H1 (cell line): ENCODE measurements around the gene LLGL2. TPM values are rescaled to one million over a fixed set of nuclear protein-coding genes. Genes with fewer than 3 reads are reported as not detected.

Source experiments
- CTCF ChIA-PET: fragments of 300-600 bp; sonication (Branson Sonifier 250); formaldehyde crosslinking; loops from one replicate; lab custom pipeline; 2021; ENCODE audit not compliant: partially characterized antibody; lab: Charles Lee
- POLR2A ChIA-PET: fragments of 300-600 bp; sonication (Branson Sonifier 250); formaldehyde crosslinking; loops from one replicate; lab custom pipeline; 2021; ENCODE audit warnings: inconsistent platforms; ENCODE audit not compliant: partially characterized antibody; lab: Charles Lee
- DNase-seq, 2 experiments: peaks; one replicate each; pipeline versions ENCODE4 v3.0.0 to v3.0.0-alpha.2; 2010 to 2022; ENCODE audit warnings: low spot score in 2 of 2, low read depth in 1 of 2, mixed read lengths in 1 of 2
- FAIRE-seq: peaks from 2 replicates; lab custom pipeline; 2011; peaks lifted over from hg19 to GRCh38; lab: Jason Lieb, UNC
- H2AFZ ChIP-seq: 2 replicates; pipeline ENCODE4 v1.8.1; 2012; ENCODE audit warnings: low read length, inconsistent platforms
- H2AK5ac ChIP-seq: 2 replicates; pipeline ENCODE4 v1.6.1; 2013; ENCODE audit warnings: low read depth, low read length
- H2BK120ac ChIP-seq: replicated peaks from 2 replicates; pipeline ENCODE3; 2013; ENCODE audit warnings: low read depth, low read length, inconsistent platforms
- H2BK12ac ChIP-seq: 2 replicates; pipeline ENCODE4 v1.6.1; 2013; ENCODE audit warnings: low read depth, low read length
- H2BK15ac ChIP-seq: 2 replicates; pipeline ENCODE4 v1.6.1; 2013; ENCODE audit warnings: low read length
- H2BK20ac ChIP-seq: 2 replicates; pipeline ENCODE4 v1.6.1; 2013; ENCODE audit warnings: low read length
- H2BK5ac ChIP-seq: 2 replicates; pipeline ENCODE4 v1.6.1; 2013; ENCODE audit warnings: low read depth, low read length
- H3K14ac ChIP-seq: 2 replicates; pipeline ENCODE4 v1.6.1; 2013; ENCODE audit warnings: inconsistent platforms; ENCODE audit not compliant: insufficient read length
- H3K18ac ChIP-seq: 2 replicates; pipeline ENCODE4 v1.6.1; 2013; ENCODE audit warnings: low read length; ENCODE audit errors: extremely low read depth
- H3K23ac ChIP-seq: 2 replicates; pipeline ENCODE4 v1.6.1; 2013; ENCODE audit warnings: inconsistent platforms; ENCODE audit not compliant: insufficient read length
- H3K23me2 ChIP-seq: 2 replicates; pipeline ENCODE4 v1.6.1; 2013; ENCODE audit warnings: low read depth, low read length
- H3K27ac ChIP-seq: 2 replicates; pipeline ENCODE4 v1.6.1; 2011; ENCODE audit warnings: low read depth, low read length, inconsistent platforms
- H3K27me3 ChIP-seq, 4 experiments: replicated peaks in 1 of 4; 1 replicate in 1 of 4; 2 replicates in 3 of 4; pipeline versions ENCODE4 v1.6.1 to v1.8.1; 2011 to 2013; ENCODE audit warnings: low read length in 3 of 4, mild to moderate bottlenecking in 3 of 4, inconsistent platforms in 2 of 4, mixed read lengths in 2 of 4, moderate library complexity in 1 of 4; ENCODE audit not compliant: control insufficient read depth in 3 of 4, insufficient read depth in 3 of 4; ENCODE audit errors: extremely low read depth in 1 of 4
- H3K36me3 ChIP-seq, 4 experiments: 2 replicates each; pipeline versions ENCODE4 v1.6.1 to v1.8.1; 2011 to 2013; ENCODE audit warnings: mild to moderate bottlenecking in 4 of 4, low read length in 3 of 4, moderate library complexity in 2 of 4, control low read depth in 1 of 4, inconsistent platforms in 1 of 4; ENCODE audit not compliant: insufficient read depth in 4 of 4, control insufficient read depth in 2 of 4
- H3K4ac ChIP-seq: replicated peaks from 2 replicates; pipeline ENCODE3; 2013; ENCODE audit warnings: low read length, low read depth, mixed read lengths, inconsistent platforms; ENCODE audit not compliant: insufficient read length
- H3K4me1 ChIP-seq, 4 experiments: replicated peaks in 1 of 4; 1 replicate in 1 of 4; 2 replicates in 3 of 4; pipeline versions ENCODE4 v1.6.1 to v1.8.1; 2011 to 2013; ENCODE audit warnings: low read length in 3 of 4, inconsistent platforms in 2 of 4, mixed read lengths in 1 of 4; ENCODE audit not compliant: insufficient read depth in 4 of 4, control insufficient read depth in 3 of 4
- H3K4me2 ChIP-seq, 2 experiments: 2 replicates each; pipeline versions ENCODE4 v1.6.1 to v1.8.1; 2011 to 2013; ENCODE audit warnings: low read depth in 2 of 2, low read length in 2 of 2, control low read depth in 1 of 2, inconsistent platforms in 1 of 2, mild to moderate bottlenecking in 1 of 2; ENCODE audit not compliant: insufficient read depth in 1 of 2
- H3K4me3 ChIP-seq, 4 experiments: fragments of 200-600, 300-600 bp in 1 of 4; sonication (generic), shearing (Covaris generic), sonication (Bioruptor Twin) in 1 of 4; 2 replicates each; pipeline versions ENCODE4 v1.5.1 to v1.8.1; 2011 to 2016; ENCODE audit warnings: low read length in 4 of 4, low read depth in 3 of 4, control low read depth in 2 of 4, inconsistent platforms in 2 of 4, mild to moderate bottlenecking in 2 of 4, mixed read lengths in 1 of 4, moderate library complexity in 1 of 4; ENCODE audit not compliant: insufficient read depth in 2 of 4; ENCODE audit errors: extremely low read depth in 1 of 4
- H3K56ac ChIP-seq: replicated peaks from 2 replicates; pipeline ENCODE3; 2013; ENCODE audit warnings: low read depth, mild to moderate bottlenecking, mixed read lengths, low read length, inconsistent platforms; ENCODE audit not compliant: insufficient read length
- H3K79me1 ChIP-seq: 2 replicates; pipeline ENCODE4 v1.6.1; 2013; ENCODE audit warnings: low read depth, low read length, control low read depth
- H3K79me2 ChIP-seq, 2 experiments: 2 replicates each; pipeline versions ENCODE4 v1.6.1 to v1.8.1; 2012 to 2013; ENCODE audit warnings: low read length in 2 of 2, mild to moderate bottlenecking in 2 of 2, inconsistent platforms in 1 of 2; ENCODE audit not compliant: insufficient read depth in 2 of 2, control insufficient read depth in 1 of 2
- H3K9ac ChIP-seq, 4 experiments: replicated peaks in 1 of 4; 1 replicate in 1 of 4; 2 replicates in 3 of 4; pipeline versions ENCODE4 v1.6.1 to v1.8.1; 2011 to 2013; ENCODE audit warnings: low read depth in 3 of 4, low read length in 3 of 4, control low read depth in 2 of 4, mild to moderate bottlenecking in 2 of 4, moderate library complexity in 2 of 4, inconsistent platforms in 1 of 4; ENCODE audit errors: extremely low read depth in 1 of 4
- H3K9me3 ChIP-seq, 2 experiments: 2 replicates each; pipeline versions ENCODE4 v1.6.1 to v1.8.1; 2012 to 2013; ENCODE audit warnings: mild to moderate bottlenecking in 2 of 2, moderate library complexity in 2 of 2, control low read depth in 1 of 2, inconsistent platforms in 1 of 2, low read depth in 1 of 2, low read length in 1 of 2, mixed read lengths in 1 of 2; ENCODE audit not compliant: insufficient read depth in 2 of 2
- H4K20me1 ChIP-seq, 2 experiments: replicated peaks in 1 of 2; 2 replicates each; pipeline versions ENCODE3 to v1.8.1; 2011 to 2013; ENCODE audit warnings: inconsistent platforms in 2 of 2, low read length in 2 of 2, mild to moderate bottlenecking in 1 of 2; ENCODE audit not compliant: insufficient read depth in 2 of 2, control insufficient read depth in 1 of 2
- H4K5ac ChIP-seq: 2 replicates; pipeline ENCODE4 v1.6.1; 2013; ENCODE audit warnings: low read length, low read depth, mixed read lengths, inconsistent platforms; ENCODE audit not compliant: insufficient read length
- H4K8ac ChIP-seq: 2 replicates; pipeline ENCODE4 v1.8.0; 2013; ENCODE audit warnings: mild to moderate bottlenecking, moderate library complexity, low read length, inconsistent platforms; ENCODE audit not compliant: insufficient read depth; ENCODE audit errors: extremely low read depth
- H4K91ac ChIP-seq: replicated peaks from 2 replicates; pipeline ENCODE3; 2013; ENCODE audit warnings: low read length, mixed read lengths, inconsistent platforms; ENCODE audit not compliant: insufficient read length
- ASH2L ChIP-seq: fragments of 200-600, 300-600 bp; sonication (generic); IDR thresholded peaks from one replicate; pipeline ENCODE4 v1.7.1; 2017; ENCODE audit warnings: low read length
- ATF3 ChIP-seq: IDR thresholded peaks from 2 replicates; pipeline ENCODE4 v1.6.1; 2011; ENCODE audit warnings: low read depth, mild to moderate bottlenecking, low read length; ENCODE audit not compliant: insufficient read depth
- FOSL1 ChIP-seq: IDR thresholded peaks from 2 replicates; pipeline ENCODE4 v1.6.1; 2011; ENCODE audit warnings: mild to moderate bottlenecking, low read depth, low read length, moderate library complexity; ENCODE audit not compliant: insufficient read depth
- GABPA ChIP-seq: IDR thresholded peaks from 2 replicates; pipeline ENCODE4 v1.6.1; 2011; ENCODE audit warnings: mild to moderate bottlenecking, low read length, moderate library complexity, borderline replicate concordance; ENCODE audit not compliant: insufficient read depth
- KDM4A ChIP-seq: IDR thresholded peaks from one replicate; pipeline ENCODE4 v1.7.1; 2012; ENCODE audit warnings: low read depth, mild to moderate bottlenecking, moderate library complexity, low read length, inconsistent platforms; ENCODE audit not compliant: severe bottlenecking
- MAFK ChIP-seq: IDR thresholded peaks from 2 replicates; pipeline ENCODE4 v1.6.1; 2012; ENCODE audit warnings: low read depth, mild to moderate bottlenecking, improper control_type of control experiment, low read length
- RBBP5 ChIP-seq: IDR thresholded peaks from 2 replicates; pipeline ENCODE4 v1.7.1; 2012; ENCODE audit warnings: low read depth, mild to moderate bottlenecking, inconsistent platforms, low read length, moderate library complexity, borderline replicate concordance
- SIN3A ChIP-seq, 2 experiments: IDR thresholded peaks in 1 of 2; conservative IDR thresholded peaks in 1 of 2; 2 replicates each; pipeline ENCODE4 v1.6.1; 2011 to 2012; ENCODE audit warnings: low read length in 2 of 2, improper control_type of control experiment in 1 of 2, low read depth in 1 of 2, mild to moderate bottlenecking in 1 of 2
- SIX5 ChIP-seq: IDR thresholded peaks from 2 replicates; pipeline ENCODE4 v1.6.1; 2011; ENCODE audit warnings: mild to moderate bottlenecking, low read depth, low read length
- SP2 ChIP-seq: IDR thresholded peaks from 2 replicates; pipeline ENCODE4 v1.6.1; 2012; ENCODE audit warnings: mild to moderate bottlenecking, low read length, inconsistent platforms
- SP4 ChIP-seq: IDR thresholded peaks from 2 replicates; pipeline ENCODE4 v1.6.1; 2012; ENCODE audit warnings: low read length, inconsistent platforms
- TAF7 ChIP-seq: optimal IDR thresholded peaks from 2 replicates; pipeline ENCODE3; 2011; ENCODE audit warnings: low read depth, mild to moderate bottlenecking, inconsistent platforms, low read length, moderate library complexity, borderline replicate concordance
- TCF12 ChIP-seq: IDR thresholded peaks from 2 replicates; pipeline ENCODE4 v1.6.1; 2011; ENCODE audit warnings: low read depth, mild to moderate bottlenecking, low read length
- YY1 ChIP-seq: IDR thresholded peaks from 2 replicates; pipeline ENCODE4 v1.6.1; 2011; ENCODE audit warnings: low read depth, mild to moderate bottlenecking, low read length
- WGBS, 2 experiments: shearing (Covaris generic) in 1 of 2; methylation state at CpG; one replicate each; pipeline versions ENCODE4 v1.1.6 to v1.1.7; 2013 to 2015; ENCODE audit warnings: low lambda C conversion rate in 2 of 2, mixed read lengths in 2 of 2, inconsistent platforms in 1 of 2, low coverage in 1 of 2, missing lambda C conversion rate in 1 of 2; ENCODE audit not compliant: insufficient replicate concordance in 2 of 2, insufficient coverage in 1 of 2, insufficient read length in 1 of 2; ENCODE audit errors: extremely low coverage in 1 of 2, missing lambda C conversion rate in 1 of 2; 5-methylcytosine and 5-hydroxymethylcytosine counted together
- polyA plus RNA-seq, 7 experiments: library from polyadenylated mRNA; depleted of rRNA in 3 of 7; stranded (reverse) in 5 of 7; unstranded in 2 of 7; fragments of >200 nt in 5 of 7; fragments of 200-250 nt in 2 of 7; gene quantifications; 1 replicate in 5 of 7; 2 replicates in 1 of 7; 4 replicates in 1 of 7; pipeline versions ENCODE4 v1.2.1 to v1.2.3, GENCODE V29; 2011 to 2013; ENCODE audit warnings: missing spikeins in 2 of 7, mixed read lengths in 2 of 7
- total RNA-seq: library from RNA; stranded (reverse); fragmentation: NEBNext Ultra II Directional; extraction: Animal tissue kit (Norgen Biotek cat#: 25700); gene quantifications from 2 replicates; pipeline ENCODE4 v1.2.1, GENCODE V29; 2021

LLGL2 gene
- total and polyA plus RNA-seq, 2 of the 8 experiments (the other 6 are each of a cell fraction or from before 2014, with no cell fraction given), result 64.5 to 77.1 TPM

- no peak overlapping the region for H3K27ac ChIP-seq
- H3K9me3 ChIP-seq, result no peaks in the 10 kb centered on the region
- H3K14ac ChIP-seq, result no peak overlapping the region
- H4K91ac ChIP-seq, result no peak overlapping the region
- peaks cover 0 to 14% (median 8%) of the 10 kb centered on the region in 4 experiments; a peak in 6 of 7 replicates for H3K4me1 ChIP-seq
- no peak overlapping the region for H4K8ac ChIP-seq
- H3K9ac ChIP-seq, result no peak overlapping the region
- no peak overlapping the region for H2BK20ac ChIP-seq
- peaks cover 0 to 25% (median 8%) of the 10 kb centered on the region in 4 experiments; a peak in 5 of 8 replicates for H3K36me3 ChIP-seq
- 94% methylated on average over 3 of the region's 3 CpGs; no CpG with 5 or more reads in 1 of the 2 experiments for WGBS, 2 experiments
- DNase-seq (no peak), FAIRE-seq (no peak)
- H2BK5ac ChIP-seq, result no peak overlapping the region
- H3K23me2 ChIP-seq, result peaks cover 18% of the 10 kb centered on the region
- H3K4me2 ChIP-seq, result no peak overlapping the region; a peak in 1 of 4 replicates
- H3K4me3 ChIP-seq, result no peak overlapping the region
- no peak overlapping the region for H3K18ac ChIP-seq
- ChIA-PET CTCF (interaction anchor here (0.9 to 3.5 kb wide), 22 partner anchors 9 to 202 kb away, joined by 3 to 18 read pairs (median 6); partner anchors contain the start of gene SMIM5), POLR2A (interaction anchor here (0.8 to 2.5 kb wide), 3 partner anchors 7 to 257 kb away, joined by 3 to 23 read pairs (median 3); partner anchors contain the start of gene LLGL2)
- H2BK120ac ChIP-seq, result no peak overlapping the region
- H2BK15ac ChIP-seq, result no peak overlapping the region
- H4K20me1 ChIP-seq, result peaks cover 2 to 26% of the 10 kb centered on the region in 2 experiments
- no peak overlapping the region for H3K56ac ChIP-seq
- H3K23ac ChIP-seq, result no peak overlapping the region
- no peak overlapping the region for H2AK5ac ChIP-seq
- H2AFZ ChIP-seq, result no peak overlapping the region
- no peaks in the 10 kb centered on the region for H3K27me3 ChIP-seq
- peaks cover 0 to 13% of the 10 kb centered on the region in 2 experiments; a peak in 1 of 4 replicates for H3K79me2 ChIP-seq
- no peak overlapping the region for H4K5ac ChIP-seq
- no peak overlapping the region for H3K4ac ChIP-seq
- no peak overlapping the region for H2BK12ac ChIP-seq
- H3K79me1 ChIP-seq, result peaks cover 3% of the 10 kb centered on the region
- no peak for TF ChIP-seq TAF7
- TF ChIP-seq SIN3A (conservative IDR thresholded peaks at IDR 0.05 in 1 of 2, IDR thresholded peaks at IDR 0.05 in 1 of 2; ENCODE audit: low read depth in 1 of 2, low read length in 2 of 2), result no peak
- TF ChIP-seq ATF3, result no peak
- no peak for TF ChIP-seq RBBP5
- TF ChIP-seq ASH2L, result no peak
- TF ChIP-seq MAFK, result no peak
- no peak for TF ChIP-seq SP4
- TF ChIP-seq SP2, result no peak
- no peak for TF ChIP-seq TCF12
- TF ChIP-seq SIX5, result no peak
- TF ChIP-seq FOSL1, result no peak
- no peak for TF ChIP-seq GABPA
- TF ChIP-seq YY1, result no peak
- no peak for TF ChIP-seq KDM4A
Measured at GRCh38 chr17:75518201-75518600, 7.3 kb upstream of the LLGL2 start.
